HepG2 (cell line): ENCODE data around the gene ANAPC16. TPM values are rescaled to one million over a fixed set of nuclear protein-coding genes. Genes with fewer than 3 reads are reported as not detected.
A peak's percentile ranks its signal among the peaks of the same experiment; 100 is the strongest.

Experiments used
- ATAC-seq: fragments of 200-7000 bp; cut with Tn5 transposase; 3 replicates; pipeline ENCODE4 v1.9.1; 2020; ENCODE audit warnings: mild to moderate bottlenecking, moderate library complexity
- BruUV-seq: library from RNA; stranded (reverse); fragments of 400-500 nt; replicated peaks from 2 replicates; lab custom pipeline; 2021; lab: Mats Ljungman, UMichigan
- CTCF ChIA-PET: fragments of 300-600 bp; formaldehyde crosslinking; extraction: SDS; loops from one replicate; lab custom pipeline; 2021; ENCODE audit warnings: low total read pairs, inconsistent platforms, low intra/inter-chr PET ratio; lab: Yijun Ruan, JAX
- POLR2A ChIA-PET: fragments of 350-600 bp; sonication (Branson Sonifier 250); formaldehyde crosslinking; loops from one replicate; lab custom pipeline; 2020; ENCODE audit warnings: antibody characterized with exemption, inconsistent platforms; lab: Yijun Ruan, JAX
- DNase-seq: peaks from one replicate; pipeline ENCODE4 v3.0.0-alpha.2; 2015; ENCODE audit warnings: low spot score
- FAIRE-seq: peaks from 3 replicates; lab custom pipeline; 2011; peaks lifted over from hg19 to GRCh38; lab: Jason Lieb, UNC
- H2AFZ ChIP-seq: one replicate; pipeline ENCODE4 v1.6.1; 2011; ENCODE audit warnings: low read length, inconsistent platforms
- H3K27ac ChIP-seq: fragments of 300-600 bp; 3 replicates; pipeline ENCODE4 v1.8.0; 2011; ENCODE audit warnings: mixed run types, mild to moderate bottlenecking, mixed read lengths, low read length, inconsistent platforms; ENCODE audit not compliant: insufficient read depth; ENCODE audit errors: extremely low read length
- H3K27me3 ChIP-seq, 2 experiments: fragments of 200-600 bp in 1 of 2; 2 replicates in 1 of 2; 3 replicates in 1 of 2; pipeline versions ENCODE4 v1.6.0 to v1.8.0; 2011; ENCODE audit warnings: low read length in 2 of 2, mild to moderate bottlenecking in 2 of 2, moderate library complexity in 2 of 2, inconsistent platforms in 1 of 2; ENCODE audit not compliant: insufficient read depth in 2 of 2, control insufficient read depth in 1 of 2
- H3K36me3 ChIP-seq, 2 experiments: fragments of 200-600 bp in 1 of 2; replicated peaks in 1 of 2; 2 replicates in 1 of 2; 3 replicates in 1 of 2; pipeline versions ENCODE4 v1.5.1 to v1.8.0; 2011; ENCODE audit warnings: low read length in 2 of 2, inconsistent platforms in 1 of 2; ENCODE audit not compliant: insufficient read depth in 2 of 2, control insufficient read depth in 1 of 2
- H3K4me1 ChIP-seq: 2 replicates; pipeline ENCODE4 v1.5.1; 2012; ENCODE audit warnings: low read length, inconsistent platforms; ENCODE audit not compliant: insufficient read depth
- H3K4me2 ChIP-seq: 2 replicates; pipeline ENCODE4 v1.6.0; 2011; ENCODE audit warnings: low read depth, low read length, inconsistent platforms
- H3K4me3 ChIP-seq, 3 experiments: fragments of 200-600 bp in 1 of 3; sonication (generic), shearing (Covaris generic) in 1 of 3; replicated peaks in 1 of 3; 2 replicates each; pipeline ENCODE4 v1.5.1; 2011 to 2016; ENCODE audit warnings: low read length in 3 of 3, inconsistent platforms in 2 of 3, low read depth in 2 of 3, mild to moderate bottlenecking in 2 of 3, control low read depth in 1 of 3, mixed read lengths in 1 of 3; ENCODE audit not compliant: insufficient read depth in 1 of 3
- H3K79me2 ChIP-seq: one replicate; pipeline ENCODE4 v1.6.1; 2011; ENCODE audit warnings: low read length, inconsistent platforms; ENCODE audit not compliant: insufficient read depth
- H3K9ac ChIP-seq: 2 replicates; pipeline ENCODE4 v1.6.0; 2011; ENCODE audit warnings: mild to moderate bottlenecking, low read depth, low read length, inconsistent platforms; ENCODE audit not compliant: insufficient read depth
- H3K9me3 ChIP-seq: 2 replicates; pipeline ENCODE4 v1.5.1; 2012; ENCODE audit warnings: mild to moderate bottlenecking, low read length
- H4K20me1 ChIP-seq: 2 replicates; pipeline ENCODE4 v1.6.0; 2011; ENCODE audit warnings: inconsistent platforms, mild to moderate bottlenecking, low read length, moderate library complexity; ENCODE audit not compliant: insufficient read depth
- CEBPG ChIP-seq: IDR thresholded peaks from 2 replicates; pipeline ENCODE4 v1.6.1; 2016
- ETV6 ChIP-seq: sonication (generic); formaldehyde crosslinking; conservative IDR thresholded peaks from 2 replicates; pipeline ENCODE4 v1.4.0; 2020; ENCODE audit warnings: missing genetic modification reagents
- FOSL2 ChIP-seq: sonication (generic); formaldehyde crosslinking; IDR thresholded peaks from 2 replicates; pipeline ENCODE4 v1.4.0; 2020; ENCODE audit warnings: missing genetic modification reagents
- GABPA ChIP-seq, 2 experiments: IDR thresholded peaks; 2 replicates each; pipeline ENCODE4 v1.6.1; 2011 to 2016; ENCODE audit warnings: low read depth in 2 of 2, low read length in 1 of 2, missing biosample characterization in 1 of 2, missing genetic modification characterization in 1 of 2
- HOXA7 ChIP-seq: sonication (generic); formaldehyde crosslinking; IDR thresholded peaks from 2 replicates; pipeline ENCODE4 v1.8.1; 2022; ENCODE audit warnings: mild to moderate bottlenecking, missing genetic modification reagents, moderate library complexity
- KLF6 ChIP-seq: IDR thresholded peaks from 2 replicates; pipeline ENCODE4 v1.8.0; 2016; ENCODE audit warnings: missing biosample characterization, missing genetic modification reagents
- NFE2L2 ChIP-seq: fragments of 150-350 bp; IDR thresholded peaks from 2 replicates; pipeline ENCODE4 v1.6.1; 2014; ENCODE audit warnings: low read length
- SAP130 ChIP-seq: IDR thresholded peaks from 2 replicates; pipeline ENCODE4 v1.6.1; 2016; ENCODE audit warnings: low read depth
- SKI ChIP-seq: fragments of 450-650 bp; IDR thresholded peaks from one replicate; pipeline ENCODE4 v1.6.1; 2018; ENCODE audit warnings: mild to moderate bottlenecking; ENCODE audit not compliant: partially characterized antibody
- SNAI1 ChIP-seq: sonication (generic); formaldehyde crosslinking; IDR thresholded peaks from 2 replicates; pipeline ENCODE4 v1.5.0; 2020; ENCODE audit warnings: mild to moderate bottlenecking, missing genetic modification reagents, borderline replicate concordance
- TOPORS ChIP-seq: sonication (generic); formaldehyde crosslinking; IDR thresholded peaks from 2 replicates; pipeline ENCODE4 v1.8.0; 2023; ENCODE audit warnings: mild to moderate bottlenecking, missing genetic modification reagents
- ZNF430 ChIP-seq: sonication (generic); formaldehyde crosslinking; IDR thresholded peaks from 2 replicates; pipeline ENCODE4 v1.9.0; 2021; ENCODE audit warnings: mild to moderate bottlenecking, missing genetic modification reagents
- ZNF572 ChIP-seq: sonication (generic); formaldehyde crosslinking; IDR thresholded peaks from 2 replicates; pipeline ENCODE4 v1.5.1; 2020; ENCODE audit warnings: mild to moderate bottlenecking, missing genetic modification reagents
- ZNF780A ChIP-seq: sonication (generic); formaldehyde crosslinking; IDR thresholded peaks from 2 replicates; pipeline ENCODE4 v1.8.0; 2022; ENCODE audit warnings: mild to moderate bottlenecking, missing genetic modification reagents, moderate library complexity
- WGBS: methylation state at CpG from one replicate; pipeline ENCODE4 v1.1.6; 2017; ENCODE audit warnings: low lambda C conversion rate; 5-methylcytosine and 5-hydroxymethylcytosine counted together
- in situ Hi-C: cut with HindIII; loops from 2 replicates; pipeline ENCODE4 v1.10.0; 2017; ENCODE audit warnings: low pct_unique_long_range_greater_than_20kb; ENCODE audit not compliant: extremely low pct_ligation_motif_present
- intact Hi-C: fragments of 100-400 bp; cut with micrococcal nuclease; formaldehyde crosslinking; loops from one replicate; pipeline ENCODE4 v1.10.0; 2022; ENCODE audit not compliant: unreplicated experiment
- polyA plus RNA-seq, 8 experiments: library from polyadenylated mRNA; depleted of rRNA in 3 of 8; stranded (reverse) in 7 of 8; unstranded in 1 of 8; fragments of >200 nt; fragmentation: Illumina TruSeq in 4 of 8; extraction: Trizol in 4 of 8; gene quantifications; 2 replicates each; pipeline versions ENCODE4 v1.2.1 to v1.2.3, GENCODE V29; 2011 to 2016; ENCODE audit warnings: low read depth in 4 of 8, missing spikeins in 1 of 8, mixed read lengths in 1 of 8; ENCODE audit not compliant: insufficient read depth in 1 of 8
- total RNA-seq, 5 experiments: library from RNA; depleted of rRNA; stranded (reverse); fragments of >200 nt; fragmentation: Illumina TruSeq; extraction: Trizol; gene quantifications; 2 replicates each; pipeline ENCODE4 v1.2.3, GENCODE V29; 2016; ENCODE audit warnings: low read depth in 1 of 5
- TF ChIP-seq, protein P1 (sequence below): sonication (generic); formaldehyde crosslinking; IDR thresholded peaks from 2 replicates; pipeline ENCODE4 v1.4.0; 2020; ENCODE audit warnings: mild to moderate bottlenecking, missing genetic modification reagents, borderline replicate concordance
- TF ChIP-seq, protein P2 (sequence below): sonication (generic); formaldehyde crosslinking; IDR thresholded peaks from 2 replicates; pipeline ENCODE4 v1.4.0; 2020; ENCODE audit warnings: missing genetic modification reagents
- TF ChIP-seq, protein P3 (sequence below): sonication (generic); formaldehyde crosslinking; IDR thresholded peaks from 2 replicates; pipeline ENCODE4 v1.4.0; 2020; ENCODE audit warnings: missing genetic modification reagents
- TF ChIP-seq, protein P4 (sequence below): sonication (generic); formaldehyde crosslinking; IDR thresholded peaks from 2 replicates; pipeline ENCODE4 v1.4.0; 2020; ENCODE audit warnings: mild to moderate bottlenecking, missing genetic modification reagents

ANAPC16 gene
- total and polyA plus RNA-seq, 2 of the 13 experiments (the other 11 are each of a cell fraction or from before 2014, with no cell fraction given), result 74.8 to 89.4 TPM

DNA sequence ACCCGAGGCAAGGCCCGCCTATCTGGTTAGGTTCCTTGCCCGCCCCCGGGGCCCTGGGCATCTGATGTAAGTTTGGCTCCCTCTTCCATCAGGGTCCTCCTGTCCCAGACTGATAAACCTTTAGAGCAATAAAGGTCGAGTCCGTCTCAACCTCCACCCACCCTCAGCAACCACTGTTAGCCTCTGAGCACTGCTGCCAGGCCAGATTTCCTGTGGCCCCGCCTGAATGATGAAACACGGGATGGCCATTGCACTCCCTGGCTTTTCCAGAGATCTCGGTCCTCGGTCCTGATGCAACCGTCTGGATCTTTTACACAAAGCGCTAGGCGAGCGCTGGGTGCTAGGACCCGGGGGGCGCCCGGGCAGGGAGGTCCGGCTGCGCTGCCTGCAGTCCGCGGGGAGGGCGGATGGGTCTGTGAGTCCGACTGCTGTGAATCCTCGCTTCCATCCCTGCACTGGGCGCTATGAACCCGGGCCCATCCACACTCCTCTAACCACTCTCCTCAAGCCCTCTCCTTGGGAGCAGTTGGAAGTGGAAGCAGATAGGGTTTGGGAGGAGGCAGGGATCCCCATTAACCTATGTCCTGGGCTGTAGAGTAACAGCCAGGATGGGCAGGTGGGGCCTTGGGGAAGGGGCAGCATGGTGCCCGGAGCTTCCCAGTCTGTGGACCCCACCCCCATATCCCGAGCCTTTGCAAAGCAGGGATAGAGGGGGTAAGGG is 57.0 kb downstream of the ANAPC16 start:
- H4K20me1 ChIP-seq, result peaks cover 26% of the 10 kb centered on the region
- BruUV-seq, result no TSS peak
- peak overlapping the region; percentile 81 to 99 (median 98) for H3K4me3 ChIP-seq
- peak overlapping the region; percentile 82 for H3K4me2 ChIP-seq
- intact Hi-C loops, result loop anchor here (2.0 kb wide), 3 partner anchors 24 to 62 kb away; no protein-coding TSS in a partner anchor
- ChIA-PET CTCF (no interaction called here), POLR2A (interaction anchor here (0.6 to 8.5 kb wide), 47 partner anchors 9 to 345 kb away, joined by 3 to 322 read pairs (median 6); partner anchors contain the start of genes ANAPC16, ASCC1 and DNAJB12)
- peaks cover 54% of the 10 kb centered on the region for H3K4me1 ChIP-seq
- WGBS, result 0% methylated on average over 8 of the region's 28 CpGs
- peaks cover 2 to 13% of the 10 kb centered on the region in 2 experiments; a peak in 3 of 5 replicates for H3K36me3 ChIP-seq
- no peaks in the 10 kb centered on the region for H3K9me3 ChIP-seq
- DNase-seq (peak; percentile 88), ATAC-seq (peak; percentile 83), FAIRE-seq (peak; percentile 75)
- in situ Hi-C loops, result no loop called here
- peak overlapping the region; percentile 93 for H3K9ac ChIP-seq
- no peaks in the 10 kb centered on the region; a peak in 1 of 5 replicates for H3K27me3 ChIP-seq
- H2AFZ ChIP-seq, result no peak overlapping the region
- H3K27ac ChIP-seq, result peak overlapping the region; percentile 81
- H3K79me2 ChIP-seq, result peaks cover 23% of the 10 kb centered on the region
- TF ChIP-seq SKI, result peak; percentile 88
- peak; percentile 99 for TF ChIP-seq KLF6
- TF ChIP-seq, protein P1, sequence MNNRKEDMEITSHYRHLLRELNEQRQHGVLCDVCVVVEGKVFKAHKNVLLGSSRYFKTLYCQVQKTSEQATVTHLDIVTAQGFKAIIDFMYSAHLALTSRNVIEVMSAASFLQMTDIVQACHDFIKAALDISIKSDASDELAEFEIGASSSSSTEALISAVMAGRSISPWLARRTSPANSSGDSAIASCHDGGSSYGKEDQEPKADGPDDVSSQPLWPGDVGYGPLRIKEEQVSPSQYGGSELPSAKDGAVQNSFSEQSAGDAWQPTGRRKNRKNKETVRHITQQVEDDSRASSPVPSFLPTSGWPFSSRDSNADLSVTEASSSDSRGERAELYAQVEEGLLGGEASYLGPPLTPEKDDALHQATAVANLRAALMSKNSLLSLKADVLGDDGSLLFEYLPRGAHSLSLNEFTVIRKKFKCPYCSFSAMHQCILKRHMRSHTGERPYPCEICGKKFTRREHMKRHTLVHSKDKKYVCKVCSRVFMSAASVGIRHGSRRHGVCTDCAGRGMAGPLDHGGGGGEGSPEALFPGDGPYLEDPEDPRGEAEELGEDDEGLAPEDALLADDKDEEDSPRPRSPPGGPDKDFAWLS (CRISPR knock-in tag), result 0 out of 2 replicates have a peak, but pooled peaks have one; percentile 37
- no peak for TF ChIP-seq NFE2L2
- 0 out of 2 replicates have a peak, but pooled peaks have one; percentile 44 for TF ChIP-seq TOPORS (CRISPR knock-in tag)
- TF ChIP-seq HOXA7 (CRISPR knock-in tag), result no peak
- 0 out of 2 replicates have a peak, but pooled peaks have one; percentile 22 for TF ChIP-seq SNAI1
- TF ChIP-seq, protein P2, sequence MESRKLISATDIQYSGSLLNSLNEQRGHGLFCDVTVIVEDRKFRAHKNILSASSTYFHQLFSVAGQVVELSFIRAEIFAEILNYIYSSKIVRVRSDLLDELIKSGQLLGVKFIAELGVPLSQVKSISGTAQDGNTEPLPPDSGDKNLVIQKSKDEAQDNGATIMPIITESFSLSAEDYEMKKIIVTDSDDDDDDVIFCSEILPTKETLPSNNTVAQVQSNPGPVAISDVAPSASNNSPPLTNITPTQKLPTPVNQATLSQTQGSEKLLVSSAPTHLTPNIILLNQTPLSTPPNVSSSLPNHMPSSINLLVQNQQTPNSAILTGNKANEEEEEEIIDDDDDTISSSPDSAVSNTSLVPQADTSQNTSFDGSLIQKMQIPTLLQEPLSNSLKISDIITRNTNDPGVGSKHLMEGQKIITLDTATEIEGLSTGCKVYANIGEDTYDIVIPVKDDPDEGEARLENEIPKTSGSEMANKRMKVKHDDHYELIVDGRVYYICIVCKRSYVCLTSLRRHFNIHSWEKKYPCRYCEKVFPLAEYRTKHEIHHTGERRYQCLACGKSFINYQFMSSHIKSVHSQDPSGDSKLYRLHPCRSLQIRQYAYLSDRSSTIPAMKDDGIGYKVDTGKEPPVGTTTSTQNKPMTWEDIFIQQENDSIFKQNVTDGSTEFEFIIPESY, result peak; percentile 56
- peak; percentile 18; the same call in 1 of the 2 replicates for TF ChIP-seq ZNF780A (CRISPR knock-in tag)
- TF ChIP-seq ZNF430 (CRISPR knock-in tag), result peak; percentile 72; the same call in 1 of the 2 replicates
- TF ChIP-seq SAP130 (CRISPR knock-in tag), result peak; percentile 69
- TF ChIP-seq CEBPG (CRISPR knock-in tag), result peak; percentile 100
- TF ChIP-seq, protein P3, sequence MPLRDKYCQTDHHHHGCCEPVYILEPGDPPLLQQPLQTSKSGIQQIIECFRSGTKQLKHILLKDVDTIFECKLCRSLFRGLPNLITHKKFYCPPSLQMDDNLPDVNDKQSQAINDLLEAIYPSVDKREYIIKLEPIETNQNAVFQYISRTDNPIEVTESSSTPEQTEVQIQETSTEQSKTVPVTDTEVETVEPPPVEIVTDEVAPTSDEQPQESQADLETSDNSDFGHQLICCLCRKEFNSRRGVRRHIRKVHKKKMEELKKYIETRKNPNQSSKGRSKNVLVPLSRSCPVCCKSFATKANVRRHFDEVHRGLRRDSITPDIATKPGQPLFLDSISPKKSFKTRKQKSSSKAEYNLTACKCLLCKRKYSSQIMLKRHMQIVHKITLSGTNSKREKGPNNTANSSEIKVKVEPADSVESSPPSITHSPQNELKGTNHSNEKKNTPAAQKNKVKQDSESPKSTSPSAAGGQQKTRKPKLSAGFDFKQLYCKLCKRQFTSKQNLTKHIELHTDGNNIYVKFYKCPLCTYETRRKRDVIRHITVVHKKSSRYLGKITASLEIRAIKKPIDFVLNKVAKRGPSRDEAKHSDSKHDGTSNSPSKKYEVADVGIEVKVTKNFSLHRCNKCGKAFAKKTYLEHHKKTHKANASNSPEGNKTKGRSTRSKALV (CRISPR knock-in tag), result no peak
- peak; percentile 38; the same call in 1 of the 2 replicates for TF ChIP-seq ETV6 (CRISPR knock-in tag)
- TF ChIP-seq FOSL2 (CRISPR knock-in tag), result peak; percentile 79
- TF ChIP-seq ZNF572 (CRISPR knock-in tag), result no peak
- TF ChIP-seq GABPA (IDR thresholded peaks at IDR 0.05; ENCODE audit: low read depth, low read length), result no peak
- TF ChIP-seq GABPA (CRISPR knock-in tag; IDR thresholded peaks at IDR 0.05; ENCODE audit: low read depth), result peak; percentile 61
- TF ChIP-seq, protein P4, sequence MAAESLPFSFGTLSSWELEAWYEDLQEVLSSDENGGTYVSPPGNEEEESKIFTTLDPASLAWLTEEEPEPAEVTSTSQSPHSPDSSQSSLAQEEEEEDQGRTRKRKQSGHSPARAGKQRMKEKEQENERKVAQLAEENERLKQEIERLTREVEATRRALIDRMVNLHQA (CRISPR knock-in tag), result no peak
